HG02759 (cell line): ENCODE data around the gene UPK3A.
"Not testable (repeated sequence)": the region's sequence is repeated elsewhere in the genome, so short reads cannot be mapped to it uniquely, and the experiment has no call there.

Experiments used
- ATAC-seq: cut with Tn5 transposase; IDR thresholded peaks from one replicate; pipeline ENCODE4 v1.9.1; 2021; ENCODE audit warnings: mild to moderate bottlenecking, moderate library complexity; ENCODE audit not compliant: unreplicated experiment

UPK3A gene

GRCh38 chr22:45324311-45324711 is 39.6 kb downstream of the UPK3A start:
- no peak for ATAC-seq

DNA sequence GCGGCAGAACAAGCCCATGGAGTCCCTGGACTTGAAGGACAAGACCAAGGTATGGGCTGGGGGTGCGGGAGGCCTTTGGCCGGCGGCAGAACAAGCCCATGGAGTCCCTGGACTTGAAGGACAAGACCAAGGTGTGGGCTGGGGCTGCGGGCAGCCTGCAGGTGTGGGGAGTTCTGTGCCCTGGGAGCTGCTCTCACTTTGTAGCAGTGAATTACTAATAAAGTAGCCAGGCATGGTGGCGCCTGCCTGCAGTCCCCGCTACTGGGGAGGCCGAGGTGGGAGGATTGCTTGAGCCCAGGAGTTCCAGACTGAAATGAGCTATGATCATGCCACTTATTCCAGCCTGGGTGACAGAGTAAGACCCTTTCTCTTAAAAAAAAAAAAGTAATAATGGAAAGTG is 43.5 kb downstream of the UPK3A start:
- not testable (repeated sequence) for ATAC-seq

DNA sequence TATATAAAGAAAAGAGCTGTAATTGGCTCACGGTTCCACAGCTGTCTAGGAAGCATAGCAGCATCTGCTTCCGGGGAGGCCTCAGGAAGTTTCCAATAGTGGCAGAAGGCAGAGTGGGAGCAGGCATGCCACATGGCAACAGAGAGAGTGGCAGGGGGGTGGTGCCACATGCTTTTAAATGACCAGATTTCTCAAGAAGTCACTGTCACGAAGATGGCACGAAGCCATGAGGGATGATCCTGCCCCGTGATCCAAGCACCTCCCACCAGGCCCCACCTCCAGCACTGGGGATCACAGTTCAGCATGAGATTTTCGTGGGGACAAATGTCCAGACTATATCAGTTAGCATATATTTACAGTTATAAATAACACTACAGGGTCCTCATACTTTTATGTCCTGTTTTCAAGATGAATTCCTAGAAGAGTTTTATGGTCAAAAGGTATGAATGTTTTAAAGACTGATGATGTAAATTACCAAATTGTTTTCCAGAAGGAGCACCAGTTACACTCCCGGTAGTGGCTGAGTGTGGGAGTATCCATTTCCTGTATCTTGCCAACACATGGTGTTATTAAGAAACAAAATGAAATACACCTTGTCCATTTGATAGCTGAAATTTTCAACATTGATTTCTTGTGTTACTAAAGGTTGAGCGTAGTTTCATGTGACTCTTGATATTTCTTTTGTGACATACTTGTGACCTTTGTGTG is 44.2 kb downstream of the UPK3A start:
- no peak for ATAC-seq

DNA sequence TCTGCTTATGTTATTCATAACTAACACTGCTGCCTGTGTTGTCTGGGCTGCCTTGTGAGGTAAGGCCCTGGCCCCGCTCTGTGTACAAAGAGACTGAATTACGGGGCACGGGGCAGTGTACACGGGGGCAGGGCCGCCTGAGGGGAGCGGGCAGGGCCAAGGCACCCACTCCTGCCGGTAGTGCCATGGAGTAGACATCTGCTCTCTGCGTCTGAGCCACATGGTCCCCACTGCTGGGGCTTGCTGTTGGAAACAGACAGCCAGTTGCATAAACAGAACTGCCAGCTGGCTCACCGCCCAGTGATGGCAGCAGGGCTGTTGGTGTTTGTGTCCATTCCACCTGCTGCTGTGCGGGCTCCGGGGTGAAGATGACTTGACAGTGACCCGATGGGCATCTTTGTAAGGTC is 44.8 kb downstream of the UPK3A start:
- no peak for ATAC-seq

- no peak for ATAC-seq
These were observed 45.8 kb downstream of the UPK3A start for GRCh38 chr22:45330548-45330947.

DNA sequence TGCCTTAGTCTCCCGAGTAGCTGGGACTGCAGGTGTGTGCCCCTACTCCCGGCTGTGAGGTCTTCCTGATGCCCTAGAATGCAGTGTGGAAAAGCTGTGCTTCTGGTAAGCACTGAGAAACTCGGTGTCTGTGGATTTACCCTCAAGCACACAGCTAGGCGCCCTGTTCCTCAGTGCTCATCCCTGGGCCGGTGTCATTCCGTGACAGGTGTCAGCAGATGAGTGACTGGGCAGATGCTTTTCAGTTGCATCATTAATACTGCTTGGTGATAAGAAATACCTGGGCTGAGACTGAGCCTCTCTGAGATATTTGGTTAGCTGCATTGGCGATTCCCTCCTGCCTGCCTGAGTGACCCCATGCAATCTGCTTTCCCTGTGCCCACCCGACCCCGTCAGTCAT is 46.7 kb downstream of the UPK3A start:
- ATAC-seq, result no peak

DNA sequence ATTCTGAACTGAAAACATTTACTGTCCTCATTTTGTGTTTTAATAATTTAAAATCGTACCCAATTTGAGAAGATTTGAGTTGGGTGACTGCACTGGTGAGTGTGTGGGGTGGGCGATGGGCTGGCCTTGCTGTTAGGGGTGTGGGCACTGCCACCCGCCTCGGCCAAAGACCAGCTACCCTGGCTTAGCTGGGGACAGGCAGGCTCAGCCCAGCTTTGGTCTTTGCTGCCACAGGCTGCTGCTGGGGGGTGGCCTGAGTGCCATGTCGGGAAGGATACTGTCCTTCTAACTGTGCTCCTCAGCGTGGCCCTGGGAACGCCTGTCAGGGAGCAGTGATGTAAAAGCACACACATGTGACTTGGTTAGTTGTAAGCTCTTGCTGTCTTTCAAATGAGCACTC is 47.3 kb downstream of the UPK3A start:
- no peak for ATAC-seq

DNA sequence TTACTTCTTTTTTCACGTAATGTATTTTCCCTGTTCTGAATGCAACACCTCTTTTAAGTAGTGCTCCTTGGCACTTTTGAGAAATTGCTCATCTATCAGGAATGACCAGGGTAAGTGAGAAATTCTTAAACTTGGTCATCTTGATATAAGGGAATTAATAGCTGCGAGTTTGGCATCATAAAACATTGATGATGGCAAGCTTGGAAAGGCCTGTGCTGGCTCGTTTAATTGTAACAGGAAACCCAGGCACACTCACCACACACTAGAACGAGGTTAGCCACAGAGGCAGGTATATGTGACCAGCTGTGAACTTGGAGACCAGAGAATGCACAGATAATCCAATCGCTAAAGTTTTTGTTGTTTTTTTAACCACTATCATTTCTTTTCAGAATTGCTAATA is 49.3 kb downstream of the UPK3A start:
- ATAC-seq, result no peak

DNA sequence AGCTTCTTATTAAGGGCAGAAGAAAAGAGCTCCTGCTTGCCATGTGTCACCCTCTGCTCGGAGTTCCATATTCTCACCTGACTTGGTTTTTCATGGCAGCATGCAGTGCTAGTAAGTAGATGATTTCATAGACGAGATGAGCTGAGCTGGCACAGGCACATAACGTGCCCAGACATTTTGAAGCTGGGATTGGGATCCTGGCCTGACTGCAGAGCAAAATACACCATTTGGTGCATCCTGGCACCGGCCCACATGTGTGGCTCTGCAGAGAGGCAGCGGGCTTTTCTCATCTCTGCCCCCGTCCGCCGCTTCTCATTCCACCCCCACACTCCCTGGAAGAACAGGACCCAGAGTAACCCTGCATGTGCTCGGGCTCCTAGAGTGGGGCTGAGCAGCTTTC is 49.8 kb downstream of the UPK3A start:
- ATAC-seq, result no peak

- ATAC-seq, result no peak
These were observed 50.5 kb downstream of the UPK3A start for GRCh38 chr22:45335021-45335818.

DNA sequence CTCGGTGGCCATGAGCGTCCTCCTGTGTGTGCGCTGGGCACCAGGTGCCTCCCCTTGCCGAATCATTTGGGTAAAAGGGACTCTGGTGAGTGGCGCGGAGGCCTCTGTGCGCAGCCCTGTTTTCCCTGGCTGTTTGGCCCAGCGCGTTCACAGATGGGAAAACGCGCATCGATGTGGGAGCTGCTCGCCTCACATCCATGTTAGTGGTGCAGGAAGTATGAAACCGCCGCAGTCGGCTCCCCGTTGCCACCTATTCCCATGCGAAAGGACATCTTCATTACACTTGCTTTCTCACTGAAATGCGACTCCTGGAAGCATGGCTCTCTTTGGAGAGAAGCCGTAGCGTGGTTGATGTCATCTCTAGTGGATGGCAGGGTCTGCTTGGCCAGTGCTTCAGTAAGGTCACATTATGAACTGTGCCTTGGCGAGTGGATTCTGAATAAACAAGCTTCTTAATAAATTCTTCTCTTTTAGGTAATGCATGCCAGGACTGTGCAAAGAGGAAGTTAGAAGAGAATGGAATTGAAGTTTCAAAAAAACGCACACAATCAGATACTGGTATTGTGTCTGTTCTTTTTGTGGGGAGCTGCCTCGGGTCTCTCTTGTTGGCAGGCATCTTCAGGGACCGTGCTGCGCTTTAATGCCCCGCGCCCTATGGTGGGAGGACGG is 51.2 kb downstream of the UPK3A start:
- no peak for ATAC-seq

DNA sequence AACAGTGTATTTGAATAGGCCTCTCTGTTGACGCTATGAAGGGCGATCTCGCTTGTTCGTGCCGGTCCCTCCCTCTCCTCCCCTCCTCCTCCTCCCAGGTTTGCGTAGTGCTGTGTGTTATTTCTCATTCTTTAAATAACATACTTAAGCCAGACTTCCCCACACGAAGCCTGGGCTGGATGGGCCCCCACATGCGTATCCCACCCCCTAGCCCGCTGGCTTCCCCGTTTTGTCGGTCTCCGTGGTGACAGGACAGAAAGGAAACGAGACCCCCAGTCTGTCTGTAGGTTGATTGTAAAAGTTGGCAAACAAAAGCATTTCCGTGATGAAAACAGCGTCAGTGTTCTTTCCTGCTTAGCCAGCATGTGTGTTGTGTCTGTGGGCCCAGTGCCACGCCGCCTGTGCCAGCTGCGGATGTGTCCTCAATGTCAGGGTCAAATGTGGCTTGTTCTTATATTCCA is 52.3 kb downstream of the UPK3A start:
- no peak for ATAC-seq

- ATAC-seq, result no peak
These were observed 52.8 kb downstream of the UPK3A start for GRCh38 chr22:45337536-45337935.

DNA sequence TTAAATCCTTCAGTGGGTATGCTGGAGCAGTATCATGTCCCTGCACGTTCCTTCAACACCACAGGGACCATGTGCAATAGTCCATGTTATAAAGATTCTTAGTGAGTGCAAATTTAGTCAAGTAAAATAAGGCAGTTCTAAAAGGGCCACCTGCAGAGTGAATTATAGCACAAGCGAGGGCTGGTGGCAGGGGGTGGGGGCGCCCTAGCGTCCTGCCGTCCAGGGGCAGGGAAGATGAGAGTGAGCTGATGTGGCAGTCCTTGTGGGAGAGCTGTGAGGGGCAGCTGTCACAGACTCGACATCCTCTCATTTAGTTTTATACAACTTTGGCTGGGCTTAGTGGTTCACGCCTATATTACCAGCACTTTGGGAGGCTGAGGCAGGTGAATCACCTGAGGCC is 54.0 kb downstream of the UPK3A start:
- ATAC-seq, result no peak

DNA sequence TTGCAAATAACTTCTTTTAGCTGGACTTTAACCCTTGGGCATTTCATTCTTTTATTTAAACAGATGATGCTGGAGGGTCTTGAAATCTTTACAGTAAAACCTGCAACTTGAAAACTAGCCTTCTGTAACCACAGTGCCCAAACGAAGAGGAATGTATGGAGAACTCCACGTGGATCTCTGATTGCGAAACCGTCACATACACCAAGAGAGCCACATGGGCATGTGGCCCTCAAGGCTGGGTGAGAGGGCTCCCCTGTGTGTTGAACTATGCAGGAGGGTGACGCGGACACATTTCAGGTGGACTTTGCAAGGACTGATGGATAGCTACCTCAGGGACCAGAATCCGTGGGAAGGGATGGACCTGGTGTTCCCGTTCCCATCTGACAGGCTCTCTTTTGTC is 55.6 kb downstream of the UPK3A start:
- ATAC-seq, result no peak

- no peak for ATAC-seq
These were observed 56.7 kb downstream of the UPK3A start for GRCh38 chr22:45341498-45341897.

DNA sequence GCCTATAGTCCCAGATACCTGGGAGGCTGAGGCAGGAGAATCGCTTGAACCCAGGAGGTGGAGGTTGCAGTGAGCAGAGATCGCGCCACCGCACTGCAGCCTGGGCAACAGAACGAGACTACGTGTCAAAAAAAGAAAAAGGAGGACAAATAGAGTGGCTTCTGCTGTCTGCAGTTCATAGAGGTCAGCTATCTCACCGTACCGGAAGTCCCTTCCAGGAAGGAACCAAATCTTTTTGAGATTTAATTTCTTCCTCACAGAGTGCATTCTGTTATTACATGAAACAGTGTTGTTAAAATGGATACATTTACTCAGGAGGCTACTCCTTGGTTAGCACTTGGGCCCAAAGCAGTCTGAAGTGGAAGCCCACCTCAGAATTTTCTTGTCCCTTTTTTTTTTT is 58.4 kb downstream of the UPK3A start:
- ATAC-seq, result no peak

GRCh38 chr22:45344334-45344733 is 59.6 kb downstream of the UPK3A start:
- no peak for ATAC-seq
